ES-I3 (cell line): Measurements from ENCODE around the gene UNC5CL.

Experiments used
- H3K36me3 ChIP-seq: 2 replicates; pipeline ENCODE4 v1.6.1; 2013; ENCODE audit warnings: mild to moderate bottlenecking, low read length, control low read depth, moderate library complexity; ENCODE audit not compliant: insufficient read depth
- H3K4me1 ChIP-seq: 2 replicates; pipeline ENCODE4 v1.6.1; 2013; ENCODE audit warnings: mild to moderate bottlenecking, control low read depth, low read length; ENCODE audit not compliant: insufficient read depth
- H3K9ac ChIP-seq: 2 replicates; pipeline ENCODE4 v1.6.1; 2013; ENCODE audit warnings: low read depth, mild to moderate bottlenecking, low read length, moderate library complexity
- H3K9me3 ChIP-seq: 2 replicates; pipeline ENCODE4 v1.6.1; 2013; ENCODE audit warnings: mild to moderate bottlenecking, low read length, moderate library complexity; ENCODE audit not compliant: control insufficient read depth, insufficient read depth

Gene UNC5CL

GRCh38 chr6:40992746-40993145 lies 46.3 kb downstream of the UNC5CL start:
- no peaks in the 10 kb centered on the region for H3K36me3 ChIP-seq
- H3K4me1 ChIP-seq, result peaks cover 21% of the 10 kb centered on the region
- H3K9me3 ChIP-seq, result no peaks in the 10 kb centered on the region
- no peak overlapping the region for H3K9ac ChIP-seq

GRCh38 chr6:40990301-40990700 lies 48.7 kb downstream of the UNC5CL start:
- Histone ChIP-seq H3K36me3 (no peaks in the 10 kb centered on the region), H3K4me1 (peaks cover 3% of the 10 kb centered on the region; the same call in 1 of the 2 replicates), H3K9me3 (no peaks in the 10 kb centered on the region), H3K9ac (no peak overlapping the region)

GRCh38 chr6:40989204-40990169 lies 49.5 kb downstream of the UNC5CL start:
- no peaks in the 10 kb centered on the region; the same call in 1 of the 2 replicates for H3K4me1 ChIP-seq
- H3K36me3 ChIP-seq, result no peaks in the 10 kb centered on the region
- no peak overlapping the region for H3K9ac ChIP-seq
- no peaks in the 10 kb centered on the region for H3K9me3 ChIP-seq

GRCh38 chr6:40988634-40989033 lies 50.4 kb downstream of the UNC5CL start:
- Histone ChIP-seq H3K36me3 (no peaks in the 10 kb centered on the region), H3K4me1 (no peaks in the 10 kb centered on the region; the same call in 1 of the 2 replicates), H3K9ac (no peak overlapping the region), H3K9me3 (no peaks in the 10 kb centered on the region)

- Histone ChIP-seq H3K9ac (no peak overlapping the region), H3K9me3 (no peaks in the 10 kb centered on the region), H3K4me1 (peaks cover 6% of the 10 kb centered on the region), H3K36me3 (no peaks in the 10 kb centered on the region)
Measured at GRCh38 chr6:40986921-40987819, 51.9 kb downstream of the UNC5CL start.

- no peaks in the 10 kb centered on the region for H3K9me3 ChIP-seq
- H3K9ac ChIP-seq, result no peak overlapping the region
- H3K4me1 ChIP-seq, result peaks cover 6% of the 10 kb centered on the region
- no peaks in the 10 kb centered on the region for H3K36me3 ChIP-seq
Measured at GRCh38 chr6:40986364-40986763, 52.7 kb downstream of the UNC5CL start.

- Histone ChIP-seq H3K4me1 (peaks cover 6% of the 10 kb centered on the region), H3K36me3 (no peaks in the 10 kb centered on the region), H3K9ac (no peak overlapping the region), H3K9me3 (no peaks in the 10 kb centered on the region)
Measured at GRCh38 chr6:40983752-40984151, 55.3 kb downstream of the UNC5CL start.

GRCh38 chr6:40982917-40983316 lies 56.1 kb downstream of the UNC5CL start:
- Histone ChIP-seq H3K9me3 (no peaks in the 10 kb centered on the region), H3K9ac (no peak overlapping the region), H3K36me3 (no peaks in the 10 kb centered on the region), H3K4me1 (peaks cover 6% of the 10 kb centered on the region)

GRCh38 chr6:40978687-40979289 lies 60.2 kb downstream of the UNC5CL start:
- Histone ChIP-seq H3K9me3 (no peaks in the 10 kb centered on the region), H3K36me3 (no peaks in the 10 kb centered on the region), H3K4me1 (peaks cover 6% of the 10 kb centered on the region; the same call in 1 of the 2 replicates), H3K9ac (no peak overlapping the region)

GRCh38 chr6:40977695-40978094 lies 61.3 kb downstream of the UNC5CL start:
- Histone ChIP-seq H3K4me1 (peaks cover 8% of the 10 kb centered on the region; the same call in 1 of the 2 replicates), H3K9me3 (no peaks in the 10 kb centered on the region; the same call in 1 of the 2 replicates), H3K9ac (no peak overlapping the region), H3K36me3 (no peaks in the 10 kb centered on the region)

GRCh38 chr6:40977085-40977484 lies 61.9 kb downstream of the UNC5CL start:
- Histone ChIP-seq H3K4me1 (peaks cover 8% of the 10 kb centered on the region; the same call in 1 of the 2 replicates), H3K36me3 (no peaks in the 10 kb centered on the region), H3K9ac (no peak overlapping the region), H3K9me3 (no peaks in the 10 kb centered on the region; the same call in 1 of the 2 replicates)
